ENCODE results near the gene S100A1.
A peak's percentile ranks its signal among the peaks of the same experiment; 100 is the strongest.
"Not testable (repeated sequence)": the region's sequence is repeated elsewhere in the genome, so short reads cannot be mapped to it uniquely, and the experiment has no call there.

S100A1 gene

GRCh38 chr1:153670257-153670858, 42.1 kb downstream of the S100A1 start:
- H3K27me3 ChIP-seq (ENCODE audit: control insufficient read depth, insufficient read depth, low read length) = no peaks in the 10 kb centered on the region
- H3K27ac ChIP-seq (ENCODE audit: low read length) = no peak overlapping the region
- H3K4me3 ChIP-seq (ENCODE audit: low read length) = peak overlapping the region; percentile 88
- no peaks in the 10 kb centered on the region; the same call in 1 of the 2 replicates for H3K4me1 ChIP-seq (ENCODE audit: control insufficient read depth, insufficient read depth, low read length)
- no CpG with 5 or more reads among the region's 22 CpGs for WGBS (ENCODE audit: insufficient coverage, insufficient read length)
- DNase-seq (ENCODE audit: low read depth, low spot score) = no peak
- no peaks in the 10 kb centered on the region for H3K9me3 ChIP-seq (ENCODE audit: control insufficient read depth, insufficient read depth, low read length)
- peaks cover 29% of the 10 kb centered on the region; the same call in 1 of the 2 replicates for H3K36me3 ChIP-seq (ENCODE audit: control insufficient read depth, insufficient read depth, low read length)

- no peak within 1 kb of the TSS for H3K27ac ChIP-seq (ENCODE audit: low read length)
- no peaks in the 10 kb centered on the region for H3K9me3 ChIP-seq (ENCODE audit: control insufficient read depth, insufficient read depth, low read length)
- DNase-seq (ENCODE audit: low read depth, low spot score) = peak; percentile 94
- peak within 1 kb of the TSS; percentile 88 for H3K4me3 ChIP-seq (ENCODE audit: low read length)
- no CpG with 5 or more reads among the region's 35 CpGs for WGBS (ENCODE audit: insufficient coverage, insufficient read length)
- no peaks in the 10 kb centered on the region for H3K27me3 ChIP-seq (ENCODE audit: control insufficient read depth, insufficient read depth, low read length)
- H3K36me3 ChIP-seq (ENCODE audit: control insufficient read depth, insufficient read depth, low read length) = peaks cover 29% of the 10 kb centered on the region; the same call in 1 of the 2 replicates
- no peaks in the 10 kb centered on the region; the same call in 1 of the 2 replicates for H3K4me1 ChIP-seq (ENCODE audit: control insufficient read depth, insufficient read depth, low read length)
These were observed 42.8 kb downstream of the S100A1 start, which contains the start of gene ILF2 for GRCh38 chr1:153670859-153671627. ILF2 (minus strand) TSS chr1:153670993; CDS start chr1:153670922, 71 bp downstream.

GRCh38 chr1:153671628-153672353, 43.6 kb downstream of the S100A1 start:
- peaks cover 24% of the 10 kb centered on the region; the same call in 1 of the 2 replicates for H3K36me3 ChIP-seq (ENCODE audit: control insufficient read depth, insufficient read depth, low read length)
- peak overlapping the region; percentile 87; the same call in 1 of the 2 replicates for H3K4me3 ChIP-seq (ENCODE audit: low read length)
- H3K9me3 ChIP-seq (ENCODE audit: control insufficient read depth, insufficient read depth, low read length); DNase-seq (ENCODE audit: low read depth, low spot score); H3K27me3 ChIP-seq (ENCODE audit: control insufficient read depth, insufficient read depth, low read length); H3K4me1 ChIP-seq (ENCODE audit: control insufficient read depth, insufficient read depth, low read length); H3K27ac ChIP-seq (ENCODE audit: low read length): not testable (repeated sequence)
- no CpG with 5 or more reads among the region's 28 CpGs for WGBS (ENCODE audit: insufficient coverage, insufficient read length)

GRCh38 chr1:153673511-153673910, 45.3 kb downstream of the S100A1 start:
- Histone ChIP-seq H3K27me3 (ENCODE audit: control insufficient read depth, insufficient read depth, low read length) (no peaks in the 10 kb centered on the region; the same call in 1 of the 2 replicates), H3K36me3 (ENCODE audit: control insufficient read depth, insufficient read depth, low read length) (peaks cover 11% of the 10 kb centered on the region; the same call in 1 of the 2 replicates), H3K9me3 (ENCODE audit: control insufficient read depth, insufficient read depth, low read length) (no peaks in the 10 kb centered on the region), H3K4me1 (ENCODE audit: control insufficient read depth, insufficient read depth, low read length) (no peaks in the 10 kb centered on the region; the same call in 1 of the 2 replicates), H3K27ac (ENCODE audit: low read length) (no peak overlapping the region), H3K4me3 (ENCODE audit: low read length) (no peak overlapping the region)
- DNase-seq (ENCODE audit: low read depth, low spot score) = no peak
- WGBS (ENCODE audit: insufficient coverage, insufficient read length) = no CpG with 5 or more reads among the region's 2 CpGs

- peak overlapping the region; percentile 34; the same call in 1 of the 2 replicates for H3K4me3 ChIP-seq (ENCODE audit: low read length)
- DNase-seq (ENCODE audit: low read depth, low spot score) = no peak
- no CpG with 5 or more reads among the region's 29 CpGs for WGBS (ENCODE audit: insufficient coverage, insufficient read length)
- no peaks in the 10 kb centered on the region for H3K36me3 ChIP-seq (ENCODE audit: control insufficient read depth, insufficient read depth, low read length)
- no peak overlapping the region for H3K27ac ChIP-seq (ENCODE audit: low read length)
- H3K4me1 ChIP-seq (ENCODE audit: control insufficient read depth, insufficient read depth, low read length) = no peaks in the 10 kb centered on the region
- H3K27me3 ChIP-seq (ENCODE audit: control insufficient read depth, insufficient read depth, low read length) = no peaks in the 10 kb centered on the region; the same call in 1 of the 2 replicates
- no peaks in the 10 kb centered on the region for H3K9me3 ChIP-seq (ENCODE audit: control insufficient read depth, insufficient read depth, low read length)
These were observed 49.7 kb downstream of the S100A1 start for GRCh38 chr1:153677718-153678518.

GRCh38 chr1:153678519-153679336, 50.5 kb downstream of the S100A1 start, which contains the start of gene NPR1:
NPR1 (plus strand) TSS chr1:153678688; CDS start chr1:153679109, 421 bp downstream.
- no CpG with 5 or more reads among the region's 78 CpGs for WGBS (ENCODE audit: insufficient coverage, insufficient read length)
- Histone ChIP-seq H3K4me3 (ENCODE audit: low read length) (peak within 1 kb of the TSS; percentile 34), H3K4me1 (ENCODE audit: control insufficient read depth, insufficient read depth, low read length) (no peaks in the 10 kb centered on the region)

GRCh38 chr1:153679337-153680119, 51.3 kb downstream of the S100A1 start:
- DNase-seq (ENCODE audit: low read depth, low spot score) = no peak
- Histone ChIP-seq H3K36me3 (ENCODE audit: control insufficient read depth, insufficient read depth, low read length) (no peaks in the 10 kb centered on the region), H3K27me3 (ENCODE audit: control insufficient read depth, insufficient read depth, low read length) (no peaks in the 10 kb centered on the region; the same call in 1 of the 2 replicates), H3K4me3 (ENCODE audit: low read length) (peak overlapping the region; percentile 34), H3K27ac (ENCODE audit: low read length) (no peak overlapping the region), H3K4me1 (ENCODE audit: control insufficient read depth, insufficient read depth, low read length) (no peaks in the 10 kb centered on the region), H3K9me3 (ENCODE audit: control insufficient read depth, insufficient read depth, low read length) (no peaks in the 10 kb centered on the region)
- no CpG with 5 or more reads among the region's 73 CpGs for WGBS (ENCODE audit: insufficient coverage, insufficient read length)

More at GRCh38 chr1:153678519-153679336, 50.5 kb downstream of the S100A1 start, which contains the start of gene NPR1:
- DNase-seq (ENCODE audit: low read depth, low spot score) = no peak
- H3K27me3 ChIP-seq (ENCODE audit: control insufficient read depth, insufficient read depth, low read length) = no peaks in the 10 kb centered on the region; the same call in 1 of the 2 replicates
- no peaks in the 10 kb centered on the region for H3K36me3 ChIP-seq (ENCODE audit: control insufficient read depth, insufficient read depth, low read length)
- H3K9me3 ChIP-seq (ENCODE audit: control insufficient read depth, insufficient read depth, low read length) = no peaks in the 10 kb centered on the region
- no peak within 1 kb of the TSS for H3K27ac ChIP-seq (ENCODE audit: low read length)

GRCh38 chr1:153680120-153680403, 51.8 kb downstream of the S100A1 start:
- Histone ChIP-seq H3K27me3 (ENCODE audit: control insufficient read depth, insufficient read depth, low read length) (no peaks in the 10 kb centered on the region; the same call in 1 of the 2 replicates), H3K4me3 (ENCODE audit: low read length) (peak overlapping the region; percentile 34; the same call in 1 of the 2 replicates), H3K4me1 (ENCODE audit: control insufficient read depth, insufficient read depth, low read length) (no peaks in the 10 kb centered on the region), H3K36me3 (ENCODE audit: control insufficient read depth, insufficient read depth, low read length) (no peaks in the 10 kb centered on the region), H3K9me3 (ENCODE audit: control insufficient read depth, insufficient read depth, low read length) (no peaks in the 10 kb centered on the region), H3K27ac (ENCODE audit: low read length) (no peak overlapping the region)
- WGBS (ENCODE audit: insufficient coverage, insufficient read length) = no CpG with 5 or more reads among the region's 10 CpGs
- no peak for DNase-seq (ENCODE audit: low read depth, low spot score)
